ENCODE measurements around the gene F7.
"Not testable (repeated sequence)": the region's sequence is repeated elsewhere in the genome, so short reads cannot be mapped to it uniquely, and the experiment has no call there.

F7 gene

DNA sequence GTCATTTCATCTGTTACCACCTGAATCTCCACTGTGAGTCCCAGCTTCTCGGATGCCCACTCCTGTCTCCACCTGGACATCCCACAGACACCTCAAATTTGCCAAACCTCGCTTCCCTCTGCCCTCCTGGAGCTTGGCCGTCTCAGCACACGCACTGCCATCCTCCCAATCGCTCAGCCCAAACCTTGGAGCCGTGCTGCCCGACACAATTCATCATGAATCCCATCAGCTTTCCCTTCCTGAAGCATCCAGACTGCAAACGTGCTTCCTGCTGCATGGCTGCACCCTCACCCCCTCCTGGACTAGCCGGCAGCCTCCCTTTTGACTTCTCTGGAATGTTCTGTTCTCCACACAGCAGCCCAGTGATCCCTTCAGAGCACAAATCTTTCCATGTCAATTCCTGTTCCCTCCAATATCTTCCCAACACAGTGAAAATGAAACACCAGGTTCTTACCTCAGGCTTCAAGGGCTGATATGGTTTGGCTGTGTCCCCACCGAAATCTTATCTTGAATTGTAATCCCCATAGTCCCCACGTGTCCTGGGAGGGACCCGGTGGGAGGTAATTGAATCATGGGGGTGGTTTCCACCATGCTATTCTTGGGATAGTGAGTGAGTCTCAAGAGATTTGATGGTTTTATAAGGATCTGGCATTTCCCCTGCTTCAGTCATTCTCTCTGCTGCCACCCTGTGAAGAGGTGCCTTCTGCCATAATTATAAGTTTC is 51.8 kb downstream of the F7 start:
- no peak for DNase-seq

DNA sequence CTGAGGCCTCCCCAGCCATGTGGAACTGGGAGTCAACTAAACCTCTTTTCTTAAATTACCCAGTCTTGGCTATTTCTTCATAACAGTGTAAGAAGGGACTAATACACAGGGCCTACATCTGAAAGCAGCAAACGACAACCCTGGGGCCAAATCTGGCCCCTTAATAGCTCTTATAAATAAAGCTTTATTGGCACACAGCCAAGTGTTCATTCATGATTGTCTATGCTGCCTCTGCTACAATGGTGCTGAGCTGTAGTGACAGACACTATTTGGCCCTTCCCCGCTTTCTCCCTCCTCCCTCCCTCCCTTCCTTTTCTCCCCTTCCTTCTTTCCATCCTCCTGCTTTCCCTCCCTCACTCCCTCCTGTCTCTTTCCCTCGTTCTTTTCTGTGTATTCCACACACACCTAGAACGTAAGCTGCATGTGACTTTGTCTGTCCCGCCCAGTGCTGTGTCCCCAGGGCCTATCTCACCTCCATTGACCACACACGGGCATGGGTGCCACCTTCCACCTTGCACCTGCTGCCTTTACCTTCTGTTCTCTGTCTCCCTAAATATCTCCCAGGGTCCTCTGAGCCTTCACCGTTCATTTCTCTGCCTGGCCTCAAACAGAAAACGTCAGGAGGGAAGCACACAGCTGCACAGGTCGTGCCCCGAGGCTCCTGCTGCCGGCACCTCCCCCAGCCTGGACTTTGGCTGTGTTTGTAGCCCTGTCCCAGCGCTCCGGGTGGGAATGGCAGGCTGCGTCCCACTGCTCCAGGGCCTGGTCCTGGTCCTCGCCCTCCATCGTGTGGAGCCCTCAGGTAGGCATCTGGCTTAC is 52.5 kb downstream of the F7 start, which contains the start of gene PROZ:
TSS of gene PROZ (plus strand) at position 720 of the 819 bp plus-strand sequence. CDS start at position 733, 13 bp downstream.
- DNase-seq = no peak

DNA sequence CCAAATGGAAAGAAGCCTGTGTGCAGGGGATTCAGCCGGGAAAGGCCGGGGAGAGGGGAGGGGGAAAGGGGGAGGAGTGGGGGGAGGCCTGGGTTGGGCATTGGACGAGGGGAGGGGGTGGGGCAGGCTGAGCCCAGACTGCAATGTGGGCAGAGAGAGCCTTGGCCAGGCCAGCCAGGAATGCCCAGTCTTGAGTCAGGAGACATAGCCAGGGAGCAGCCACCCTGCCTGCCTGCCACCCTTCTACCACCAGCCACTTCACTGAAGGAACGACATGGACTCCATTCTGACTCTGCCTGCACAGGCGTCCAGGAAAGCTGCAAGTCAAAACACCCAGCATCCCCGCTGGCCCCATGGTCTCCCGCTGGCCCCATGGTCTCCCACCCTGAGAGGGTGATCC is 53.4 kb downstream of the F7 start:
- no peak for DNase-seq

DNA sequence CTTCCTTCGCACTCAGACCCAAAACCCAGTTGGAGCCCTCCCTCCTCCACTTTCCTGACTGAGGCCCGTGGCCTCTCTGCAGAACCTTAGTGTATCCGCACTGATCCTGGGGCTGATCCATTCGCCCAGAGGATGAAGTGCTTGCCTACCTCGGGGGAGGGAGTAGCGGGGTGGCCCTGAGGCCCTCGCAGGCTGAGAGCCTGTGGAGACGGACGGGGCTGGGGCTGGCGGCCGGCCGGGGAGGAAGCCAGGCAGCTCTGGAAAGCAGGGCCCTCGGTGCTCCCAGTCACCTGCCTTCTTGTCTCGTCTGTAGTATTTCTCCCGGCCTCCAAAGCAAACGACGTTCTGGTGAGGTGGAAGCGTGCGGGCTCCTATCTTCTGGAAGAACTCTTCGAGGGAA is 54.1 kb downstream of the F7 start:
- DNase-seq = no peak

DNA sequence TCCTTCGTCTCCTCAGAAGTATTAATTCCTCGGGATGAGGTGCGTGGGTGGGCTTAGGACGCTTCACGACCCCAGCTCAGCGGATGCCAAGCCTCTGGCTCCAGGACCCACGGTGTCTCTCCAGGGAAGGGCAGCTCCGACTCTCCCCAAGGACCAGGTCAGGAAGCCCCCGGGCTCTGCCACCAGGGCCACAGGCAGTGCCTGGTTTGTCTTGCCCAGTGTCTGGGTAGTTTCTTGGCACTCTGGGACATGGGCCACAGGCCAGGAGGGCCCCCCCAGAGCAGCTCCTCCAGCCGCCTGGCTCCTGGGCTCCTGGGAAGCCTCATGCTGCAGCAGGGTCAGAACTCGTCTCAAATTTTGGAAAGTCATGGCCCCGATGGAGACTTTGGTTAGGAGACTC is 55.4 kb downstream of the F7 start:
- no peak for DNase-seq

DNA sequence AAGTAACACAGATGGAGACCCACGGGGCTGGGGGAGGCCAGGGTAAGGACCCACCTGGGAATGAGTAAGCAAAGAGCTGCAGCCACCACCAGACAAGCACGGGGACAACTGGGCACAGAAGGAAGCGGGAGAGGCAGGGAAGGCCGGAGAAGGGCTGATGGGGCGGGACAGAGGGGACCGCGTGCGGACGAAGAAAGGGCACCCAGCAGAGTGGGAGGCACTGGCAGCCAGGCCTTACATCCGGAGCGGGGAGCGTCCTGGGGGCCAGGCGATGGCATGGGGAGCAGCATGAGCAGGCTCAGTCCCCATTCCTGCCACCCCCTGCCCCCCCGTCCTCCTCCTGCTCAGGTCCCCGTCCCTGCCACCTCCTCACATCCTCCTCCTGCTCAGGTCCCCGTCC is 55.8 kb downstream of the F7 start:
- no peak for DNase-seq

DNA sequence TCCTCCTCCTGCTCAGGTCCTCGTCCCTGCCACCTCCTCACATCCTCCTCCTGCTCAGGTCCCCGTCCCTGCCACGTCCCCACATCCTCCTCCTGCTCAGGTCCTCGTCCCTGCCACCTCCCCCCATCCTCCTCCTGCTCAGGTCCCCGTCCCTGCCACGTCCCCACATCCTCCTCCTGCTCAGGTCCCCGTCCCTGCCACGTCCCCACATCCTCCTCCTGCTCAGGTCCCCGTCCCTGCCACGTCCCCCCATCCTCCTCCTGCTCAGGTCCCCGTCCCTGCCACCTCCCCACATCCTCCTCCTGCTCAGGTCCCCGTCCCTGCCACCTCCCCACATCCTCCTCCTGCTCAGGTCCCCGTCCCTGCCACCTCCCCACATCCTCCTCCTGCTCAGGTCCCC is 56.4 kb downstream of the F7 start:
- not testable (repeated sequence) for DNase-seq

DNA sequence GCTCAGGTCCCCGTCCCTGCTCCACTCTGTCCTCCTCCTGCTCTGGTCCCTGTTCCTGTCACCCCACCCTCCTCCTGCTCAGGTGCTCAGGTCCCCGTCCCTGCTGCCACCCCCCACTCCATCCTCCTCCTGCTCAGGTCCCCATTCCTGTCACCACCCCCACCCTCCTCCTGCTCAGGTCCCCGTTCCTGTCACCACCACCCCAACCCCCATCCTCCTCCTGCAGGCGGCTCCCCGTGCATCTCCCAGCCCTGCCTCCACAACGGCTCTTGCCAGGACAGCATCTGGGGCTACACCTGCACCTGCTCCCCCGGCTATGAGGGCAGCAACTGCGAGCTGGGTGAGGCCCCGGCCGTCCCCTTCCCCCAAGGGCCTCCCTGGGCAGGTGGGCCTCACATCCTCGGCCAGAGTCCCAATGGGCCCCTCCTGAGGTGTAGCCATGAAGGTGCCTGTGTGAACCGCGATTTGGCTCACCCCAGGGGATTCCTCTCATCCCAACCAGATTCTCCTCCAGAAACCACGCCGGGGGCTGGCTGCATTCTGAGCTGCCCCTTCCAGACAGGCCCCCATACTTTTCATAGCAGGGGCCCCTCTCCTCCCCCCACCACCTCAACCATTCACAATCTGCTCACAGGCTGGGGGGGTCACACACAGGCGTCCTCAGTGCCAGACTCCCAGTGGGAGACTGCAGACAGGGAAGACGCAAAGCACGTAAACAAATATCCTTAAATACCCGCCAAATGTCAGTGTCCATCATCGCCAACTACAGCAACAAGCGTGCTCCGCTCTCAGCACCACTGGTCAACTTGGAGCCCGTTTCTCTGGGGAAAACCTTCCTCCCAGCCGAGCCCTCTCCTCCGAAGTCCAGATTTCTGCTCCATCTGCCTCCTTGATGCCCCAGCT is 57.4 kb downstream of the F7 start:
- DNase-seq = no peak

DNA sequence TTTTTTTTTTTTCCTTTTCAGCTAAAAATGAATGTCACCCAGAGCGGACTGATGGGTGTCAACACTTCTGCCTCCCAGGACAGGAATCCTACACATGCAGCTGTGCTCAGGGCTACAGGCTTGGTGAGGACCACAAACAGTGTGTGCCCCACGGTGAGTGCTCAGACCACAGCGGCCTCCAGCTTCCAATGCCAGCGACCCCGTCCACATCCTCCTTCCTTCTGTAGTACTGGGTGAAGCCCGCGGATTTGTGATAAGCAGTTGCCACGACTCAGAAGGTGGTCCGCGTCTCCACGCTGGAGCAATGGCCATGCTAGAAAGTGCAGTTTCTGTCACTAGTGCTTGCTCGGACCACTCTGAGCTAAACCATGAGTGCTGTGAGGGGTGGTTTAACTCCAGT is 58.9 kb downstream of the F7 start:
- DNase-seq = no peak

DNA sequence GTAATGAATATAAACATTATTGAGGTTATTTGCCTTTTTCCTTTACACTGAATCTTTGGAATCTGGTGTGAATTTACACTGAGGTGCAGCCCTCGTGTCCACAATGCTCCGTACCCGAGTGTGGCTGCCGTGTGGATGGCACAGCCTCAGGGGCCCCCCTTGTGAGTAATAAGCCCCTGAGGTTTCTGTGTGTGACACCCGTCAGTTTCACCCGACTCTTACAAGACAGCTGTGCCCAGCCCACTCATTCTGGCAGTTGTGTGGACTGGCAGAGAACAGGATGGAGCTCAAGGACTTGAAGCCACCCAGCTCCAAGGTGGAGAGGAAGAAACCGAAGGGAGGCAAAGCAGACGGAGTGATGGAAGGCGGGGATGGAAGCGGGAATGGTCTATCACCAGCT is 60.7 kb downstream of the F7 start:
- no peak for DNase-seq

DNA sequence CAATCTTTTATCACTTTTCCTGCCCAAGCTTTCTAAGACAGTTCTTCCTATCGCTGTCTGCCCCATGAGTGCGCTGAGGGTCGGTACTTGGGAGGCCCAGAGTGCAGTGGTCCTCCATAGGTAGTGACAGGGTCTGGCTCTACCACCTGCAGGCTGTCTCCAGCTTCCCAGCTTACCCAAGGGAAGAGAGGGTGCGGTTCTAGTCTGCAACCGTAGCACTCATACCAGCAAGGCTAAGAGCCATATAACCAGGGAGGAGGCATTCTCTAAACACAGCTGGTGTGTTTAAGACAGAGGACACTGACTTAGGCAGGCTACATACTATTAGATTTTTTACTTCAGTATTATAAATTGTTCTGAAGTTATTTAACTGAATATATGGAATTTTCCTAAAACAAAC is 61.1 kb downstream of the F7 start:
- DNase-seq = no peak

DNA sequence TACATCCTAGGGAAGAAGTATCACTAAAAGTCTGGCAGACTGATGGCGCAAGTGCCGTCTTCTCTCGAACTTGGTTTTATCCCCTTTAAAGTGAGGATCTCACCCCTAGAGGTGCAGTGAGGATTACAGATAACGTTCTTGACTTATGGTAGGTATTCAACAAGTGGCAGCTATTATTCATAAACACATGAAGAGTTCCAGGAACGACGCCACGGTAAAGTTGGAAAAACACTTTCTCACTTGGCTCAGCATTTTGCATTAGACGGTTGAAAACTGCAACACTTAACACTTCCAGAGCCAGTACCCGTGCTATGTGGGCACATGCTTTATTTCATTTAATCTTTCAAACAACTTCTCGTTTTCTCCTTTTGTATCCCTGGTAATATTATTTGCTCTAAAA is 61.6 kb downstream of the F7 start:
- DNase-seq = no peak

DNA sequence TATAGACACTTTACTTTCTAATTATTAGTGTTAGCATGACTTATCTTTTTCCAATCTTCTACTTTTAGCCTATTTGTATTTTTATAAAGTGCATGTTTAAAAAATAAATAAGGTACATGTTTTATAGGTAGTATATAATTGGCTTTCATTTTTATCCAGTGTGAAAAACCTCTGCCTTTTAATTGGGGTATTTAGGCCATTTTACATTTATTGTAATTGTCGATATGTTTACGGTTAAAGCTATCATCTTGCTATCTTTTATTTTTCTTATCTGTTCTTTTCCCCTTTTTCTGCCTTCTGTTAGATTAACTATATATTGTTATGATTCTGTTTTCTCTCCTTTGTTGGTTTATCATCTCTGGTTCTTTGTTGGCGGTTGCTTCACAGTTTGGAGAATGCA is 62.0 kb downstream of the F7 start:
- no peak for DNase-seq

DNA sequence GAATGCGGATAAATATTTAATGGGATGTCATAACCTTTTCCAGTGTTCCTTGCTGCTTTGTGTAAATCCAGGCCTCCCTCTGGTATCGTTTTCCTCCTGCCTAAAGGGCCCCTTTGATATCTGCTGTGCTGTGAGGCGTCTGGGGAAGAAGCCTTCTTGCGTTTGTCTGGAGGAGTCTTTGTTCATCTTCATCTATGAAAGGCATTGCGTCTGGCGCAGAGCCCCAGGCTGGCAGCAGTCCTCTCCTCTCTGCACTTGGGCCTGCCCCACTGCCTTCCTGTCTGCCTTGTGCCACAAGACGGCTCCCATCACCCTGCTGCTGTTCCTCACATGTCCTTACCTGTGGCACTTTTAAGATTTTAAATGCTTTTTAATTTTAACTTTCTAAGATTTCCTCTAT is 62.6 kb downstream of the F7 start:
- no peak for DNase-seq

DNA sequence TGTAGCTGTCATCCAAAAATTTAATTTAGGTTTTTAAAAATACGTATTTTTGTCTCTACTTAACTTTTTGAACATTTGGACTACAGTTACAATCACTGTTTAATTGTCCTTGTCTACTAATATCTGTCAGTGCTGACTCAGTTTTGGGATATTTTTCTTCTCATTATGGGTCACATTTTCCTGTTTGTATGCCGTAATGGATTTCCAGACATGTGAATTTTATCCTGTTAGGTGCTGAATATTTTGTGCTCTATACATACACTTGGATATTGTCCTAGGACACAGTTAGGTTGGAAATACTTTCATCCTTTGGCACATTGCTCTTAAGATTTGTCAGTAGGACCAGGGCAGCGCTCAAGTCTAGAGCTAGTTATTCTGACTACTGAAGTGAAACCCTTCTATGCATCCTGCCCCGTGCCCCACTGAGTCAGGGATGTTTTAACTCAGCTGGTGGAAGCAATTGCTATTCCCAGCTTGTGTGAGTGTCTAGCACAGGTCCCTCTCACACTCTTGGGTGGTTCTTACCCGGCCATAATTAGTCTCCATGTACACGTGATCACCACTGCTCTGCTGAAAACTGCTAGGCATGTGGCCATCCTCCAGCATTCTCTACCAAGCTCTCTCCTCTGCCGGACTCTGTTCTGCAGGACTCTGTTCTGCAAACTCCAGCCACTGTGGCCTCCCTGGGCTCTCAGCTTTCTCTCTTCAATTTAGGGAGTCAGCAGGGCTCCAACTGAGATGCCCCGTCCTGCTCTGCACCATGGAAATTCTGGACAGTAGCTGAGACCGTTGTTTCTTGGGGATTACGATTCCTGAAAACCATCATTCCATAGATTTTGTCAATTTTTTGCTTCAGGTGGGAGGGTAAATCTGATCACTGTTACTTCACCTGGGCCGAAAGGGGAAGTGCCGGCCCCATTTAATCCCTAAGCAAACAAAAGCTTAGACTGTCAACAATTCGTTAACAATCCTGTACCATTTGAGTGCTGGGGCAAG is 64.0 kb downstream of the F7 start:
- no peak for DNase-seq

Measured in femur (tissue), 1 donor.